B cell (primary cell): Measurements from ENCODE around the gene GLP2R. TPM values are rescaled to one million over a fixed set of nuclear protein-coding genes. Genes with fewer than 3 reads are reported as not detected.

Experiments used
- ATAC-seq: fragments of 200-7000 bp; cut with Tn5 transposase; one replicate; pipeline ENCODE4 v1.10.0; 2021; ENCODE audit warnings: low read depth, mild to moderate bottlenecking, moderate number of reproducible peaks, moderate library complexity
- CTCF ChIA-PET: fragments of 350-600 bp; sonication (Branson Sonifier 250); formaldehyde crosslinking; loops from one replicate; lab custom pipeline; 2021; ENCODE audit warnings: antibody characterized with exemption, inconsistent platforms; lab: Charles Lee
- POLR2A ChIA-PET: fragments of 350-600 bp; sonication (Branson Sonifier 250); formaldehyde crosslinking; loops from one replicate; lab custom pipeline; 2021; ENCODE audit warnings: antibody characterized with exemption; lab: Charles Lee
- DNase-seq: peaks from one replicate; pipeline ENCODE4 v3.0.0; 2013
- H2AFZ ChIP-seq: 2 replicates; pipeline ENCODE4 v1.6.1; 2012; ENCODE audit warnings: mild to moderate bottlenecking, low read depth, low read length; ENCODE audit not compliant: insufficient read depth, poor library complexity, severe bottlenecking
- H3K27ac ChIP-seq, 2 donors: 1 replicate in 1 of 2; 2 replicates in 1 of 2; pipeline ENCODE4 v1.5.1; 2012 to 2013; ENCODE audit warnings: low read length in 2 of 2, mild to moderate bottlenecking in 2 of 2, moderate library complexity in 1 of 2
- H3K27me3 ChIP-seq, 4 experiments: fragments of 200-600 bp in 1 of 4; sonication (generic) in 1 of 4; replicated peaks in 1 of 4; 1 replicate in 2 of 4; 2 replicates in 2 of 4; pipeline versions ENCODE4 v1.6.1 to v1.7.0; 2013 to 2016; ENCODE audit warnings: low read length in 3 of 4, mild to moderate bottlenecking in 2 of 4, mixed read lengths in 1 of 4, moderate library complexity in 1 of 4; ENCODE audit not compliant: insufficient read depth in 4 of 4, control insufficient read depth in 3 of 4; ENCODE audit errors: control extremely low read depth in 1 of 4
- H3K36me3 ChIP-seq, 2 experiments: replicated peaks in 1 of 2; 1 replicate in 1 of 2; 2 replicates in 1 of 2; pipeline versions ENCODE4 v1.6.1 to v1.7.1; 2013; ENCODE audit warnings: low read length in 1 of 2; ENCODE audit not compliant: insufficient read depth in 2 of 2, control insufficient read depth in 1 of 2; ENCODE audit errors: control extremely low read depth in 1 of 2, extremely low read depth in 1 of 2
- H3K4me1 ChIP-seq, 2 donors: fragments of 200-600 bp in 1 of 2; sonication (generic) in 1 of 2; 1 replicate in 1 of 2; 2 replicates in 1 of 2; pipeline versions ENCODE4 v1.5.1 to v1.6.1; 2013 to 2017; ENCODE audit warnings: low read length in 2 of 2; ENCODE audit not compliant: control insufficient read depth in 2 of 2, insufficient read depth in 2 of 2
- H3K4me2 ChIP-seq: replicated peaks from 2 replicates; pipeline ENCODE3; 2012; ENCODE audit warnings: mild to moderate bottlenecking, low read depth, low read length; ENCODE audit not compliant: poor library complexity, severe bottlenecking
- H3K4me3 ChIP-seq, 5 experiments: fragments of 200-600 bp in 1 of 5; sonication (generic) in 1 of 5; 1 replicate in 3 of 5; 2 replicates in 2 of 5; pipeline versions ENCODE4 v1.5.1 to v1.7.0; 2011 to 2016; ENCODE audit warnings: low read length in 4 of 5, mild to moderate bottlenecking in 4 of 5, low read depth in 2 of 5, control low read depth in 1 of 5, moderate library complexity in 1 of 5; ENCODE audit not compliant: insufficient read depth in 1 of 5; ENCODE audit errors: control extremely low read depth in 1 of 5, extremely low read depth in 1 of 5
- H3K79me2 ChIP-seq: fragments of 200-600 bp; sonication (generic); one replicate; pipeline ENCODE4 v1.6.0; 2016; ENCODE audit warnings: low read length; ENCODE audit not compliant: control insufficient read depth, insufficient read depth
- H3K9ac ChIP-seq: fragments of 200-600 bp; sonication (generic); 2 replicates; pipeline ENCODE4 v1.6.1; 2017; ENCODE audit warnings: mild to moderate bottlenecking, low read length, moderate library complexity
- H3K9me3 ChIP-seq, 3 donors: one replicate each; pipeline versions ENCODE4 v1.6.1 to v1.7.1; 2013; ENCODE audit warnings: low read length in 2 of 3; ENCODE audit not compliant: control insufficient read depth in 2 of 3, insufficient read depth in 1 of 3; ENCODE audit errors: control extremely low read depth in 1 of 3
- H4K20me1 ChIP-seq: 2 replicates; pipeline ENCODE4 v1.6.0; 2012; ENCODE audit warnings: mild to moderate bottlenecking, low read length; ENCODE audit not compliant: insufficient read depth, control insufficient read depth, poor library complexity, severe bottlenecking
- H3K27ac Mint-ChIP-seq: one replicate; pipeline ENCODE4 v1.8.0; 2021; ENCODE audit warnings: mixed read lengths
- H3K27me3 Mint-ChIP-seq: one replicate; pipeline ENCODE4 v1.8.0; 2021; ENCODE audit warnings: mixed read lengths
- H3K4me1 Mint-ChIP-seq: one replicate; pipeline ENCODE4 v1.8.0; 2021; ENCODE audit warnings: mixed read lengths
- H3K4me3 Mint-ChIP-seq: one replicate; pipeline ENCODE4 v1.8.0; 2021; ENCODE audit warnings: mixed read lengths
- H3K9me3 Mint-ChIP-seq: one replicate; pipeline ENCODE4 v1.8.0; 2022; ENCODE audit warnings: mixed read lengths; ENCODE audit not compliant: insufficient read depth
- EZH2 ChIP-seq: IDR thresholded peaks from 2 replicates; pipeline ENCODE4 v1.6.1; 2012; ENCODE audit warnings: borderline replicate concordance, low read depth, mild to moderate bottlenecking, moderate library complexity, low read length; ENCODE audit not compliant: insufficient read depth, poor library complexity, severe bottlenecking
- WGBS: methylation state at CpG from one replicate; pipeline ENCODE4 v1.1.5; 2013; ENCODE audit warnings: missing lambda C conversion rate; ENCODE audit not compliant: insufficient coverage; 5-methylcytosine and 5-hydroxymethylcytosine counted together
- intact Hi-C: fragments of 100-400 bp; cut with micrococcal nuclease; formaldehyde crosslinking; loops from one replicate; pipeline ENCODE4 v1.10.0; 2022
- polyA plus RNA-seq: library from polyadenylated mRNA; depleted of rRNA; stranded (reverse); fragments of >200 nt; gene quantifications from 2 replicates; pipeline ENCODE4 v1.2.3, GENCODE V29; 2012
- total RNA-seq, 2 donors: library from RNA; stranded (reverse); fragments of 120-200 nt in 1 of 2; gene quantifications; 1 replicate in 1 of 2; 2 replicates in 1 of 2; pipeline versions ENCODE4 v1.2.3 to v1.2.4, GENCODE V29; 2013 to 2022
- TF ChIP-seq, protein P1 (sequence below): fragments of 200-600 bp; IDR thresholded peaks from one replicate; pipeline ENCODE4 v1.8.0; 2022; ENCODE audit warnings: antibody characterized with exemption, mild to moderate bottlenecking

The GLP2R gene
- total and polyA plus RNA-seq, 2 donors (not counting 1 experiment from before 2014, with no cell fraction given), result not detected

GRCh38 chr17:9878786-9879525 is 53.2 kb downstream of the GLP2R start:
- no peak overlapping the region for H2AFZ ChIP-seq
- Mint-ChIP-seq H3K27ac (no peak overlapping the region), H3K4me1 (no peaks in the 10 kb centered on the region), H3K9me3 (peaks cover 5% of the 10 kb centered on the region), H3K4me3 (no peak overlapping the region), H3K27me3 (peaks cover 9% of the 10 kb centered on the region)
- no peak overlapping the region for H3K4me3 ChIP-seq
- ChIA-PET POLR2A (no interaction called here), CTCF (no interaction called here)
- H3K27me3 ChIP-seq, result peaks cover 0 to 6% (median 0%) of the 10 kb centered on the region in 4 experiments
- no peak for TF ChIP-seq EZH2
- TF ChIP-seq, protein P1, sequence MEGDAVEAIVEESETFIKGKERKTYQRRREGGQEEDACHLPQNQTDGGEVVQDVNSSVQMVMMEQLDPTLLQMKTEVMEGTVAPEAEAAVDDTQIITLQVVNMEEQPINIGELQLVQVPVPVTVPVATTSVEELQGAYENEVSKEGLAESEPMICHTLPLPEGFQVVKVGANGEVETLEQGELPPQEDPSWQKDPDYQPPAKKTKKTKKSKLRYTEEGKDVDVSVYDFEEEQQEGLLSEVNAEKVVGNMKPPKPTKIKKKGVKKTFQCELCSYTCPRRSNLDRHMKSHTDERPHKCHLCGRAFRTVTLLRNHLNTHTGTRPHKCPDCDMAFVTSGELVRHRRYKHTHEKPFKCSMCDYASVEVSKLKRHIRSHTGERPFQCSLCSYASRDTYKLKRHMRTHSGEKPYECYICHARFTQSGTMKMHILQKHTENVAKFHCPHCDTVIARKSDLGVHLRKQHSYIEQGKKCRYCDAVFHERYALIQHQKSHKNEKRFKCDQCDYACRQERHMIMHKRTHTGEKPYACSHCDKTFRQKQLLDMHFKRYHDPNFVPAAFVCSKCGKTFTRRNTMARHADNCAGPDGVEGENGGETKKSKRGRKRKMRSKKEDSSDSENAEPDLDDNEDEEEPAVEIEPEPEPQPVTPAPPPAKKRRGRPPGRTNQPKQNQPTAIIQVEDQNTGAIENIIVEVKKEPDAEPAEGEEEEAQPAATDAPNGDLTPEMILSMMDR, result no peak
- DNase-seq, result no peak
- intact Hi-C loops, result no loop called here
- no peak for ATAC-seq
- H3K9ac ChIP-seq, result no peak overlapping the region
- H3K9me3 ChIP-seq, result peaks cover 1 to 15% (median 4%) of the 10 kb centered on the region in 3 donors
- H3K4me1 ChIP-seq, result no peaks in the 10 kb centered on the region
- no peaks in the 10 kb centered on the region for H4K20me1 ChIP-seq
- no CpG with 5 or more reads among the region's 8 CpGs for WGBS
- no peak overlapping the region for H3K27ac ChIP-seq
- H3K4me2 ChIP-seq, result no peak overlapping the region
- H3K79me2 ChIP-seq, result no peaks in the 10 kb centered on the region
- H3K36me3 ChIP-seq, result no peaks in the 10 kb centered on the region

DNA sequence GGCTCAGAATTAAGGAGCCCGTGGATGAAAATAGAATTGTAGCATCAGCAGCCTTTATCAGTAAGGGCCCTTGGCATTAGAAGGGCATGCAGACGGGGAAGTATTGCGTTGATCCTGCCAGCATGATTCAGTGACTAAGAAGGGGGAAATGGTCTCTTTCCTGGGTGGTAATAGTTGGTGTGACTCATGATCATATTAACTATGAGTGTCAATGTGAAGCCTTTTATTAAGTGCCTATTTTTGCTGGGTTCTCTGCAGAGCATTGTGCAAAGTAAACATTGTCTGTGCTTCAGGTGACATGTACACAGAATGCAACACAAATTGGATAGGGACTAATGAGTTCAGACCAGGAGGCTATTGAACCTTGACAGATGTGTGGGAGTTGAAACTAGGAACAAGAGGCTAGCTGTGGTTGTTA is 54.9 kb downstream of the GLP2R start:
- Mint-ChIP-seq H3K9me3 (peaks cover 5% of the 10 kb centered on the region), H3K4me3 (no peak overlapping the region), H3K4me1 (no peaks in the 10 kb centered on the region), H3K27me3 (peaks cover 9% of the 10 kb centered on the region), H3K27ac (no peak overlapping the region)
- intact Hi-C loops, result no loop called here
- no peak overlapping the region for H2AFZ ChIP-seq
- H3K79me2 ChIP-seq, result no peaks in the 10 kb centered on the region
- ATAC-seq (no peak), DNase-seq (no peak)
- peaks cover 1 to 19% (median 7%) of the 10 kb centered on the region in 3 donors for H3K9me3 ChIP-seq
- H3K4me2 ChIP-seq, result no peak overlapping the region
- peaks cover 0 to 2% (median 0%) of the 10 kb centered on the region in 4 experiments for H3K27me3 ChIP-seq
- WGBS, result 81% methylated on average over 3 of the region's 3 CpGs
- H4K20me1 ChIP-seq, result no peaks in the 10 kb centered on the region
- no peak overlapping the region for H3K27ac ChIP-seq
- no peaks in the 10 kb centered on the region for H3K4me1 ChIP-seq
- H3K4me3 ChIP-seq, result no peak overlapping the region
- H3K9ac ChIP-seq, result no peak overlapping the region
- CTCF ChIA-PET, result no interaction called here
- no peak for TF ChIP-seq EZH2
- TF ChIP-seq, protein P1, result no peak
- H3K36me3 ChIP-seq, result no peaks in the 10 kb centered on the region
- POLR2A ChIA-PET, result no interaction called here
